Hepatocyte (in vitro differentiated cells): Measurements from ENCODE around the gene ZMYM4.

Experiments used
- CTCF ChIP-seq: fragments of 200-600 bp; sonication (generic); IDR thresholded peaks from 2 replicates; pipeline ENCODE4 v1.5.1; 2016; ENCODE audit warnings: antibody characterized with exemption, mild to moderate bottlenecking; ENCODE audit not compliant: poor library complexity
- EZH2 ChIP-seq: fragments of 200-600 bp; sonication (generic); IDR thresholded peaks from 2 replicates; pipeline ENCODE4 v1.6.1; 2016; ENCODE audit warnings: antibody characterized with exemption, mild to moderate bottlenecking, borderline replicate concordance
- EZH2phosphoT487 ChIP-seq: fragments of 200-600 bp; sonication (generic); IDR thresholded peaks from one replicate; pipeline ENCODE4 v1.6.1; 2018; ENCODE audit warnings: antibody characterized with exemption, mild to moderate bottlenecking, low read depth, moderate library complexity; ENCODE audit not compliant: unreplicated experiment, severe bottlenecking

DNA sequence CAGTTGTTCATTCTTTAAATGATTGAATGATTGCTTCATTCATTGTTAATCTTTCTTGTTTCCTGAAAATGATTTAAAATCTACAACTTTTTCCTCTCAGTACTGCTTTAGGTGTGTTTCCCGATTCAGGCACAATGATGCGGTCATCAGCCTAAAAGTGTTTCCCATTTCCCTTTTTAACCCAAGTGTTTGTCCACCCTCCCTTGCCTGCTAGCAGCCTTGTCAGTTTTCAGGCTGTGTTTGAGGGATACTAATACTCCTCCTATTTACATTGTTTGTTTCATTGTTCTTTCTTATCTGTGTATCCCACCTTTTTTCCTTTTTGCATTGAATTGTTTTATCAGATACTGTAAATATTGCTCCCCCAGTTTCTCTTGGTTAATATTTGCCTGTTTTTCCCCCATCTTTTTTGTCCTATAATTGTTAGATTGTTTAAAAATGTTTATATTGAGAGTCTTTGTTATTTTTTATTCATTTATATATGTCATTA lies 157.6 kb downstream of the ZMYM4 start:
- TF ChIP-seq EZH2 (no peak), CTCF (no peak), EZH2phosphoT487 (no peak)
